Subcutaneous adipose tissue (tissue), 4 donors: ENCODE data around the gene NEK2. TPM values are rescaled to one million over a fixed set of nuclear protein-coding genes. Genes with fewer than 3 reads are reported as not detected.

Experiments
- total RNA-seq, 4 donors: library from RNA; depleted of rRNA; stranded (reverse); fragments of >200 nt; gene quantifications; one replicate each; pipeline ENCODE4 v1.1.0, GENCODE V29; 2016
- TF ChIP-seq, protein P1 (sequence below): fragments of 450-650 bp; IDR thresholded peaks from one replicate; pipeline ENCODE4 v1.5.1; 2016; ENCODE audit warnings: low read depth, mild to moderate bottlenecking, control low read depth, antibody characterized with exemption, moderate library complexity

The NEK2 gene
- total RNA-seq, 4 donors from 2014 or later, result 0.68 to 1.1 TPM; not detected in 2

GRCh38 chr1:211623515-211623914, 51.9 kb downstream of the NEK2 start:
- TF ChIP-seq, protein P1, sequence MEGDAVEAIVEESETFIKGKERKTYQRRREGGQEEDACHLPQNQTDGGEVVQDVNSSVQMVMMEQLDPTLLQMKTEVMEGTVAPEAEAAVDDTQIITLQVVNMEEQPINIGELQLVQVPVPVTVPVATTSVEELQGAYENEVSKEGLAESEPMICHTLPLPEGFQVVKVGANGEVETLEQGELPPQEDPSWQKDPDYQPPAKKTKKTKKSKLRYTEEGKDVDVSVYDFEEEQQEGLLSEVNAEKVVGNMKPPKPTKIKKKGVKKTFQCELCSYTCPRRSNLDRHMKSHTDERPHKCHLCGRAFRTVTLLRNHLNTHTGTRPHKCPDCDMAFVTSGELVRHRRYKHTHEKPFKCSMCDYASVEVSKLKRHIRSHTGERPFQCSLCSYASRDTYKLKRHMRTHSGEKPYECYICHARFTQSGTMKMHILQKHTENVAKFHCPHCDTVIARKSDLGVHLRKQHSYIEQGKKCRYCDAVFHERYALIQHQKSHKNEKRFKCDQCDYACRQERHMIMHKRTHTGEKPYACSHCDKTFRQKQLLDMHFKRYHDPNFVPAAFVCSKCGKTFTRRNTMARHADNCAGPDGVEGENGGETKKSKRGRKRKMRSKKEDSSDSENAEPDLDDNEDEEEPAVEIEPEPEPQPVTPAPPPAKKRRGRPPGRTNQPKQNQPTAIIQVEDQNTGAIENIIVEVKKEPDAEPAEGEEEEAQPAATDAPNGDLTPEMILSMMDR, result no peak

- TF ChIP-seq, protein P1, result no peak
Measured at GRCh38 chr1:211621447-211622198, 53.8 kb downstream of the NEK2 start.

DNA sequence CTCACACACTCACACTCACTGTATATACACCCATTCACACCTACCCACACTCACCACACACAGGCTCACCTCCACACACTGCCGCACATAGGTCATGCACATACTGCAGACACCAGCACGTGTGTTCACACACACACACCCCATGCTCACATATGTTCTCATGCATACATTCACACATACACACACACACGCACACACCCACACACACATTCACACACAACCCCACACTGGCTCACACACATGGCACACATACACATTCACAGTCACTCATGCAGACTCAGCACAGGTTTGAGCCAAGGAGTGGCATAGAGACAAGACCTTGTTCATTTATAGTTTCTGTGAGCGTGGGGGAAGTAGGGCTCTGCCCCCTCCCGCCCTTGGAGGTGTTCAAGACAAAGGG, 55.3 kb downstream of the NEK2 start:
- TF ChIP-seq, protein P1, result no peak

DNA sequence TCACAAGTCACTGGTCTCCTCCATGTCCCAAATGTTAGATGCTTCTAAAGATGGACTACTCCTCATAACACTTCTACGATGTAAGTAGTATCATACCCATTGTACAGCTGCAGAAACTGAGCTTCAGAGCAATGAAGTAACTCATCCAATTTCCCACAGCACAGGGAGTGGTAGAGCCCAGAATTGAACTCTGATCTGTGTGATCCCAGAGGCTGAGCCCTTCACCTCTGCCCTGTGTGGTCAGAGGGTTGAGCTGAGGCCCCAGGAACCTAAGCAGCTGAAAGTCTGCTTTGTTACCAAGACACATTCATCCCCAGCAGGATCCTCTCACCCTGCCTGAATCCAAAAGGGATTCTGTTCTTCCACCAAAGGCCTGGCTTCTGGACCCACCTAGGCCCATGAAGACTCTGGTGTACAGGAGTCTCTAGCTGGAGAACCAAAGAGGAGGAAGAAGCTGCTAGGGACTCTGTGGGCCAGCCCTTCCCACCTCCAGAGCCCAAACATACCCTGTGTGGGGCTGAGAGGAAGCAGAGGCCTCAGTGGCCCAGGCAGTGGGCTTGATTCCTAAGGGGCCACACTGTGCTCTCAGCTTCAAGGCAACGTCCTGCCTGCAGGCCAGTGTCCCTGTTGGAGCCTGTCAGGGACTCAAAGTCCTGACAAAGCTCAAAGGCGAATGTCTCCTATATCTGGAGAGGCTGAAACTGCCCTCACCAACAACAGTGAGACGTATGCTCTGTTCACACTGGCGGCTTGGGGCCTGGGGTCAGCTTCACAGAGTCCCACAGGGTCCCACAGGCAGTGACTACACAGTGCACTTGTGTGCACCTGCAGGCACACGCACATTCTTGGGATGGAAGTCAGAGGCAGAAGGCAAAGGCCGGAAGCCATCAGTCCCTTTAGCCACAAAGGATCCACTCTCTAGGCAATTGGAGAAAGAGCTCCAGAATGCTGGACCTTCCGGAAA, 56.1 kb downstream of the NEK2 start:
- TF ChIP-seq, protein P1, result no peak

DNA sequence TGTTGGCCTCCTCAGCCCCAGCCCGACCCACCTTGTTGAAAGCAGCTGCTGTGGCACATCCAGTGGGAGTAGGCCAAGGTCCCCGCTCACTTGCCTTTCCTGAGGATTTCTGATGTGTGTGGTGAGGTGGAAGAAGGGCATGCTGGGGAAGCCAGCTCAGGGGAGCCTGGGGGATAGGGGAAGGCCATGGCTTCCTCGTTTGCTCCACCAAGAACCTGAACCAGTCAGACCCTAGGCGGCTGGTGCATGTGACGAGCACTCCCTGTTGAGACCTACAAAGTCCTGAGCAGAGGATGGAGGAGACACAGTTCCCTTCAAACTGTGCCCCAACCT, 58.5 kb downstream of the NEK2 start:
- TF ChIP-seq, protein P1, result no peak

- TF ChIP-seq, protein P1, result no peak
Measured at GRCh38 chr1:211616231-211616964, 59.0 kb downstream of the NEK2 start.
